ENCODE measurements around the gene CPLX3.

CPLX3 gene

GRCh38 chr15:74826364-74826819 is at the start of gene CPLX3:
Gene CPLX3 (plus strand): TSS chr15:74826627. CDS start chr15:74826704, 77 bp downstream.
- no peak within 1 kb of the TSS for H3K4me2 ChIP-seq
- no peaks in the 10 kb centered on the region for H3K36me3 ChIP-seq (ENCODE audit: insufficient read depth)
- H2AFZ ChIP-seq (ENCODE audit: low read depth): no peak within 1 kb of the TSS
- H3K79me2 ChIP-seq (ENCODE audit: insufficient read depth, low read depth): no peaks in the 10 kb centered on the region
- no peaks in the 10 kb centered on the region for H4K20me1 ChIP-seq (ENCODE audit: insufficient read depth)
- peaks cover 67% of the 10 kb centered on the region for H3K27me3 ChIP-seq (ENCODE audit: insufficient read depth, low read depth)
- no peak within 1 kb of the TSS for H3K4me3 ChIP-seq (IDR thresholded peaks at IDR 0.05; ENCODE audit: insufficient read depth, low read depth, low read length)
- no peak within 1 kb of the TSS for H3K27ac ChIP-seq
- no peak within 1 kb of the TSS for H3K9ac ChIP-seq
- H3K4me1 ChIP-seq (ENCODE audit: low read depth, poor library complexity, severe bottlenecking): no peaks in the 10 kb centered on the region
- no peak for TF ChIP-seq CTCF (conservative IDR thresholded peaks at IDR 0.05; ENCODE audit: low read depth, low read length)

GRCh38 chr15:74776821-74777768 is 49.3 kb upstream of the CPLX3 start:
- Histone ChIP-seq H3K27me3 (ENCODE audit: insufficient read depth, low read depth) (no peaks in the 10 kb centered on the region), H3K27ac (peak overlapping the region; percentile 37; the same call in 1 of the 2 replicates), H3K9ac (no peak overlapping the region), H4K20me1 (ENCODE audit: insufficient read depth) (no peaks in the 10 kb centered on the region), H3K79me2 (ENCODE audit: insufficient read depth, low read depth) (no peaks in the 10 kb centered on the region), H2AFZ (ENCODE audit: low read depth) (peak overlapping the region; percentile 20; the same call in 1 of the 2 replicates), H3K4me2 (peak overlapping the region; percentile 61), H3K4me1 (ENCODE audit: low read depth, poor library complexity, severe bottlenecking) (peaks cover 79% of the 10 kb centered on the region), H3K36me3 (ENCODE audit: insufficient read depth) (no peaks in the 10 kb centered on the region), H3K4me3 (IDR thresholded peaks at IDR 0.05; ENCODE audit: insufficient read depth, low read depth, low read length) (no peak overlapping the region)
- TF ChIP-seq CTCF (conservative IDR thresholded peaks at IDR 0.05; ENCODE audit: low read depth, low read length): no peak

GRCh38 chr15:74777769-74778598 is 48.4 kb upstream of the CPLX3 start:
- H2AFZ ChIP-seq (ENCODE audit: low read depth): 0 out of 2 replicates have a peak overlapping the region, but pooled peaks have one; percentile 20
- no peaks in the 10 kb centered on the region for H4K20me1 ChIP-seq (ENCODE audit: insufficient read depth)
- H3K4me2 ChIP-seq: peak overlapping the region; percentile 61; the same call in 1 of the 2 replicates
- peaks cover 75% of the 10 kb centered on the region for H3K4me1 ChIP-seq (ENCODE audit: low read depth, poor library complexity, severe bottlenecking)
- no peak for TF ChIP-seq CTCF (conservative IDR thresholded peaks at IDR 0.05; ENCODE audit: low read depth, low read length)
- peak overlapping the region; percentile 37; the same call in 1 of the 2 replicates for H3K27ac ChIP-seq
- no peak overlapping the region for H3K4me3 ChIP-seq (IDR thresholded peaks at IDR 0.05; ENCODE audit: insufficient read depth, low read depth, low read length)
- no peak overlapping the region for H3K9ac ChIP-seq
- H3K36me3 ChIP-seq (ENCODE audit: insufficient read depth): no peaks in the 10 kb centered on the region
- H3K79me2 ChIP-seq (ENCODE audit: insufficient read depth, low read depth): peaks cover 6% of the 10 kb centered on the region
- no peaks in the 10 kb centered on the region for H3K27me3 ChIP-seq (ENCODE audit: insufficient read depth, low read depth)

- H3K4me3 ChIP-seq (IDR thresholded peaks at IDR 0.05; ENCODE audit: insufficient read depth, low read depth, low read length): no peak overlapping the region
- no peaks in the 10 kb centered on the region for H3K27me3 ChIP-seq (ENCODE audit: insufficient read depth, low read depth)
- no peak overlapping the region for H2AFZ ChIP-seq (ENCODE audit: low read depth)
- TF ChIP-seq CTCF (conservative IDR thresholded peaks at IDR 0.05; ENCODE audit: low read depth, low read length): no peak
- no peak overlapping the region for H3K4me2 ChIP-seq
- no peaks in the 10 kb centered on the region for H4K20me1 ChIP-seq (ENCODE audit: insufficient read depth)
- H3K27ac ChIP-seq: no peak overlapping the region
- no peaks in the 10 kb centered on the region for H3K36me3 ChIP-seq (ENCODE audit: insufficient read depth)
- H3K79me2 ChIP-seq (ENCODE audit: insufficient read depth, low read depth): peaks cover 12% of the 10 kb centered on the region
- no peak overlapping the region for H3K9ac ChIP-seq
- H3K4me1 ChIP-seq (ENCODE audit: low read depth, poor library complexity, severe bottlenecking): peaks cover 70% of the 10 kb centered on the region
These were observed 47.8 kb upstream of the CPLX3 start for GRCh38 chr15:74778599-74778970.

Data from KMS-11 (cell line).